ENCODE measurements around the gene ST7.

DNA sequence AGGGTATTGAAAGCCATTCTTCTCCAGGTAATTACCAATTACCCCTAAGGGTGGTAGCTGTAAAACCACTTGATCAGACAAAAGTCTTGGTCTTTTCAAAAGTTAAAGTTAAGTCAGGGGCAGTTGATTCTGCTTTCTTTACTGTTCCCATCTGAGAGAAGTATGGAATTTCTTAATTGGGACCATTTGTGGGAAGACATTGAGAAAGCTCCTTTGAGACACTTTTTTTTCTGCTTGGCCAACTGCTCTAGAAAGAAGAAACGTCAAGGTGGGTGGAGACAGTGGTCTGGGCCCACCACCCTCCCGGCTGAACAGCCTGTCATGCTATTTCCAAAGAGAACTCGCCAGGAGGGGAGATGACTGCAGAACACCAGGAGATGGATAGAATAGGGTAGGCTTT is 324.3 kb downstream of the ST7 start:
- TF ChIP-seq ATF3 (IDR thresholded peaks at IDR 0.05; ENCODE audit: insufficient read depth, low read depth, low read length) (no peak), CTCF (IDR thresholded peaks at IDR 0.05; ENCODE audit: control extremely low read depth in 1 of 3, insufficient read depth in 1 of 3, low read depth in 1 of 3, low read length in 3 of 3) (no peak), POLR2A (IDR thresholded peaks at IDR 0.05; ENCODE audit: control extremely low read depth in 1 of 2, low read depth in 2 of 2, low read length in 2 of 2) (no peak), CHD1 (IDR thresholded peaks at IDR 0.05; ENCODE audit: low read depth, low read length) (no peak)

All from H1 (cell line).